GM04504 (cell line): ENCODE results near the gene ELOVL2.

Experiments
- DNase-seq: peaks from one replicate; pipeline ENCODE4 v3.0.0-alpha.2; 2012; ENCODE audit warnings: low read depth

ELOVL2 gene

DNA sequence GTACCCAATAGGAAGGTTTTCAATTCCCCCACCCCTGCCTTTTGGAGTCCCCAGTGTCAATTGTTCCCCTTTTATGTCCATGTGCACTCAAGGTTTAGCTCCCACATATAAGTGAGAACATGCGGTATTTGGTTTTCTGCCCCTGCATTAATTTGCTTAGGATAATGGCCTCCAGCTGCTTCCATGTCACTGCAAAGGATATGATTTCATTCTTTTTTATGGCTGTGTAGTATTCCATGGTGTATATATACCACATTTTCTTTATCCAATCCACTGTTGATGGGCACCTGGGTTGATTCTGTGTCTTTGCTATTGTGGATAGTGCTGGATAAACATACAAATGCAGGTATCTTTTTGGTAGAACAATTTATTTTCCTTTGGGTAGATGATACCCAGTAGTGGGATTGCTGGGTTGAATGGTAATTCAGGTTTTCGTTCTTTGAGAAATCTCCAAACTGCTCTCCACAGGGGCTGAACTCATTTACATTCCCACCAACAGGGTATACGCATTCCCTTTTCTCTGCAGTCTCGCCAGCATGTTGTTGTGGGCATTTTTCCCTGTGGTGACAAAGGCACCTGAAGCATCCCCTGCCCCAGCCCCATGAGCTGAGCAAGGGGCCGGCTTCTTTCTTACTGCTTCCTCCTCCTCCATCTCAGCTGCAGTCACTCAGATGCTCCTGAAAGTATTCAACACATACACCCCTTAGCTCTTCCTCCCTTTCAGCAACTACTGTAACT lies 66.7 kb downstream of the ELOVL2 start:
- DNase-seq: no peak

DNA sequence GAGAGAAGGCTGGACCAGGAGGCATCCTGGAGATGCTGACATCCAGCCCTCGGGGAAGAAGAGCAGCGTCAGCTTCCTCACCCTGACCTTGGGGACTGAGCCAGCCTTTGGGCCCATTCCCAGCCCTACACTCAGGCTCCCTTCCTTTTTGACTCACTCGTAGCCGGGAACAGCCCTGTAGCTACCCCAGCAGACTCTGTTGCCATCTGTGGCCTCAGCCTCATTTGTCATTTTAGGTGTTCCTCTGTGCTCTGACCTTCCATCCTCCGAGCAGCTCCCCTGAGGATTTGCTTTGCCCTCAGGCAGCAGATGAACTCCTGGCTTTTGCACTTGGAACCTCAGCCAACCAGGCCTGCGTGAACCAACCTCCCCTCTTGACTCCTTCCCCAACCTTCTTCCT lies 67.5 kb downstream of the ELOVL2 start:
- no peak for DNase-seq

DNA sequence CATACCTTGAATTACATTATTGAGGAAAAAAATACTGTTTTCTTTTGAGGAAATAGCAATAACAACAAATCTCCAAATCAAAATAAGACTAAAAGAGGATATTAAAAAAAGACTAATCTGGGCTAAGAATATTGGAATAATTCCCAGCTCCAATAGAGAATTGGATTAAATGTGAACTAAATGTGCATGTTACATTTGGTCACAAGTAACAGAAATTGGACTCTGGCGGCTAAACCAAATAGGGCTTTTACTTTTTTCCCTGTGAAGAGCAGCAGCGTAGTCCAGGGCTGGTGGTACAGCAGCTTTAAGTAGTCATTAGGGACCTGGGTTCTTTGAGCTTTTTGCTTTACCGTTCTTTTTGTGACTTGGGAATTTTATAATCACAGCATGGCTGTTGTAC lies 71.9 kb downstream of the ELOVL2 start:
- DNase-seq: no peak

DNA sequence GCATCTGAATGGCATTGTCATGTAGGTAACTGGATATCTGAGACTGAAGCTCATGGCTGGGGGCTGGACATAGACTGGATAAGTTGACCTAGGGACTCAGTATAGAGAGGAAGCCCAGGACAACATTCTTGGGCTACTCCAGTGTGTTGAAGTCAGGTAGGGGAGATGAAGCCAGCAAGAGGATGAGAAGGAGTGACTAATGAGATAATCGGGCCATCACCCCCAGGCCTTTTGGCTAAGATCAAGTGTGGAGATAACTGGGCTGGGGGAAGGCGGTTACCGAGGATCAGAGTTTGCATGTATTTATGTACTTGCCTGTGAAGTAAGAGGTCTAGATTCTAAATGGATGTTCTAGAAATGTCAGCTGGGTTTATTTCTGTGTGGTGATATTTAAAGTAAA lies 73.4 kb downstream of the ELOVL2 start:
- DNase-seq: no peak

DNA sequence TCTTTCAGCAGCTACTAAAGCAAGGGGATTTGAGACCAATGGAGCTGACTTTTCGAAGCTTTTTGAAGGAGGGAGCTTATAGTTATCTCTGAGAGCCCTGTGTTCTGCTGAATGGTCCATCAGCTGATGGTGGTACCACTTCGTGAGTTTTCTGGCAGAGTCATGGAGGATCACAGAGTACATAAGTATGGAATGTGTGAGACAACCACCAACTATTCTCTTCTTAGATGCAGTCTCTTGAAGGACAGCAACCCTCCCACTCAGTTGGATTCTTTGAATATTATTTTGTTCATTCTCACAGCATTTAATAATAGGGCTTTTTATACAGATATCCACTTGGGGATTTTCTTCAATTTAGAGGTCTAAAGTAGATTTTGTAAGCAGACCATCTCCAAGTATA lies 75.3 kb downstream of the ELOVL2 start:
- no peak for DNase-seq

DNA sequence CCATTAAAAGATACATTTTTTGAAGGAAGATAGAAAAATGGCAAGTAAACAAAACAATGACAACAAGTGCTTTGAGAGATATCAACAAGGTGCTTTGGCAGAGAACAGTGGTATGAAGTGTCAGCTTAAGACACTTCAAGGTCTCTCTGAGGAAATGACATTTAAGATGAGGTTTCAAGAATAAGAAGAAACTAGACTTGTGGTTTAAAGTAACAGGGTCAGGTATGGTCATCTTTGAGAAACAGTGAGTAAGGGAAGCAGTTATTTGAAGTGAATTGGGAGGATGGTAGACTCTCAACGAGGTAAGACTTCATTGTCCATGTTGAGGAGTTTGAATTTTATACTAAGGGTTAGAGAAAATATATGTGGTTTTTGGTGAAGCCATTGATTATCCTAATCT lies 79.4 kb downstream of the ELOVL2 start:
- DNase-seq: no peak

DNA sequence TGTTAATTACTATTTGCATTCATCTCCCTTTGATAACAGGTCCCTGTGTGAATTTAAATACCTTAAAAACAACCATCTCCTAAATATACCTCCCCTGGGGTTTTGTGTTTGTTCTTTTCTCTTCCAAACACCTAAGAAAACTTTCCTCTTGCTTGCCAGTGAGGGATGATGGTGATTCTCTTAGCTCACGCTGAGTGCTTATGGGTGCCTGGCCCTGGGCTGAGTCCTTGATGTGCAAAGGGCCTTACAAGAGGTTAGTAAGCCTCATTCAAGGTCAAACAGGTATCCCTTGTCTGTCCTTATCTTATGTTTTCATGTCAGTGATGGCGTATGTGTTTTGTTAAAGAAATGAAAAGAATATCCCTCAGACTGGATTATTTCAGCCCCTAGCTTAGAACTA lies 81.0 kb downstream of the ELOVL2 start:
- DNase-seq: no peak

DNA sequence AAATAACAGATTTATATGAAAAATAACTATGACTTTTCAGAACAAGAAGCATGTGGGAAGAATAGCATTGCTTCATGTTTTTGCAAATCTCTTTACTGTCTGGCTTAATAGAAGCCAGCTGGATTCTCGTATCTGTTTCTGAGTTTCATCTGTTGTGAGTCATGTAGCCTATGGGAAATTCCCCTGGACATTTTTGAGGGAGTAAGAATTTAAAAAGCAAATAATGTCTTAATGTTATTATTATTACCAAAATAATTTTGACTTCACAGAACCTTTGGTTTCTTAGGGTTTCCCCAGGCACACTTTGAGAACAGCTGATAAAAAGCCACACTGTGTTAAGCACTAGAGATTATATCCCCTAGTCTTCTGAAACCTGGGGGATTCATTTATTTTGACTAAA lies 81.4 kb downstream of the ELOVL2 start:
- DNase-seq: peak; percentile 28

DNA sequence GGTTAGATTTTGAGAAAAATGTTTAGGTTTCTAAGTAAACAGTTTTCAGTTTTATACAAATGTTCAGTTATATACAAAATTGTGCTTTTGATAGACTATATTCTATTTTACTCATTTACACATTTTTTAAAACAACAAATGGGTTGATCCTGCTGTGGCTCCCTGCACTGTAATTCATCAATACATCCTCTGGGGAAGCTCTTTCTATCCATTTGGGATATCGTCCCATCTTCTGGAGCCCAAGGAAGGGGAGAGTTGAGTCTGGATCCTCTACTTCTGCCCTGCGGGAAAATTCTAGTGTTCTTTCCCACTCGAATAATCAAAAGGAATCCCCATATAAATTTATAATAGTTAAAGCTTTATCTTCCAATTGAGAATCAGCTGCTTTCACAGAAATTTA lies 82.3 kb downstream of the ELOVL2 start:
- no peak for DNase-seq

DNA sequence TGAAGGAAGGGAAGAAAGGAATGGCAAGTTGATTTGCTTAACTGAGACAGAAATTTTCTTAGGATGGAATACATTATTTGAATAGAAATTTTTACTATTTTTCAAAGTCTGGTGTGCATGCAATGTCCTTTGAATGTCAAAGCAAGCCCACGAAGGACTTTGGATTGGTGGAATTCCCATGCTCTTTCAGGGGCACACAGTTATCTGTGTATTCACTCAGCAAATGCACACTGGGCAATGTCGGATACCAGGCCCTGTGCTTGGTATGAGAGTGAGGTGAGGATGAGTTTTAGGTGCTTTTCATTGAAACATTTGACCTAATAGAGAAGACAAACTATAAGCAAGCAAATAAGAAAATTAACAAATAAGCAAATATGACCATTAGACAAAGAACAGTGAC lies 83.9 kb downstream of the ELOVL2 start:
- DNase-seq: no peak

DNA sequence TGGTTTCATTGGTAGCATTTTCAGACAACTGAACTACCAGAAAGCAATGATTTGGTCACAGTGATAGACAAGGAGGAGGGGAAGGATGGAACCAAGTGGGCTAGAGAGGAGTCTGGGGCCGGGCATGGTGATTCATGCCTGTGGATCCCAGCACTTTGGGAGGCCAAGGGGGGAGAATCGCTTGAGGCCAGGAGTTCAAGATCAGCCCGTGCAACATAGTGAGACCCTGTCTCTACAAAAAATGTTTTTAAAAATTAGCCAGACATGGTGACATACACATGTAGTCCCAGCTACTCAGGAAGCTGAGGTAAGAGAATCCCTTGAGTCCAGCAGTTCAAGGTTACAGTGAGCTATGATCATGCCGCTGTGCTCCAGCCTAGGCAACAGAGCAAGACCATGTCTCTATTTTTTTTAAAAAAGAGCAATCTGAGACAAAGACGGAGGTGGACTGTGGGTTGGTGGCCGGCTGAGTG lies 86.7 kb downstream of the ELOVL2 start:
- no peak for DNase-seq

DNA sequence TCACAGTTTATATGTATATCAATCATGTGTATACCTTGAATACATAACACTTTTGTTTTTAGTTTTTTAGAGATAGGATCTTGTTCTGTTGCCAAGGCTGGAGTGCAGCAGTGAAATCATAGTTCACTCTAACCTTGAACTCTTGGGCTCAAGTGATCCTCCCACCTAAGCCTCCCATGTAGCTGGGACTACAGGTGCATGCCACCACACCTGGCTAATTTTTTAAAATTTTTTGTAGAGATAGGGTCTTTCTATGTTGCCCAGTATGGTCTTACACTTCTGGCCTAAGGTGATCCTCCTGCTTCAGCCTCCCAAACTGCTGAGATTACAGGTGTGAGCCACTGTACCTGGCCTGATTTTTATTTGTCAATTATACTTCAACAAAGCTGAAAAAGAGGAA lies 87.3 kb downstream of the ELOVL2 start:
- no peak for DNase-seq

DNA sequence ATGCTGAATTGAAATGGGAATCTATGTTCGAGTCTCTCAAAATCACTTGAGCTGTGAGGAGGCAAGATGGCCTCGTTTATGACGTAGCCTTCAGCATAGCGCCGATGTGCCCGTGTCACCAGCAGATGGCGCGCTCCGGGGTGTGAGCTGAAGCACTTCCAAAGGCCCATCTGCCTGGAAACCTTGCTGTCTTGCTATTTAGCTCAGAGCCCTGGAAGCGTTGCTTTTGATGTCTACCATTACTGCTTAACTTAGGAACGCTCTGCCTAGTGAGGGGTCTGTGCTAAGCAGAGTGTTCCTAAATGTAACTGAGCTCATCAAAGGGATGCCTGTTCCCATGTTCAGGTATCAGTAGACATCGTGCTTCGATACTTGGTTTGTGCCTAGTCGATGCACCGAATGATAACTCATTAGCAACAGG lies 89.5 kb downstream of the ELOVL2 start:
- peak; percentile 35 for DNase-seq

DNA sequence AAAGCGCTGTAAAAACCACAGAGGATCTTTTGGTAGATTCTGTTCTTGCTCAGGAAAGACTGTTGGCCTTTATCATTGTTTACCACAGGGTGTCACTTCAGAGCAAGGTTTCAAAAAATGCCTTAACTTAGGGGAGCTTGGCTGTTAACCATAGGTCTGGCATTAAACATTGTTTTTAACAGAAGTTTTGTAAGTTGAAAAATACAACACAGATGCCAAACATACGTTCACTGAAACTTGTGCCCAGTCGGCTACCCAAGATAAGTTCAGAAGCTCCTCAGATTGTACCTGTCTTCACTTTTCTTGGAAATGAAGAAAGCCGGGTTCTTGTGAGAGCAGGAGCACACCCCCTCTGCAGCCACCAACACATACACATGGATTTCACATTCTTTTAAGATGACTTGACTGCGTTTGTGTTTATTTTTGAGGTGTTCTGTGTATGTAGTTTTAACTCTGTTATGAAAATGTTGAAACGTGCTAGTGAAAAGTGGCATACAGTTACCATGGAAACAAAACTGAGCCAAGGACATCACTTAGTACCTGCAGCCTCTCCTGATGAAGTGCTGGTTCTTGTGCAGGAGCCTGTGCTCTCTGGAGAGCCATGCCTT lies 92.3 kb downstream of the ELOVL2 start:
- DNase-seq: peak; percentile 16

DNA sequence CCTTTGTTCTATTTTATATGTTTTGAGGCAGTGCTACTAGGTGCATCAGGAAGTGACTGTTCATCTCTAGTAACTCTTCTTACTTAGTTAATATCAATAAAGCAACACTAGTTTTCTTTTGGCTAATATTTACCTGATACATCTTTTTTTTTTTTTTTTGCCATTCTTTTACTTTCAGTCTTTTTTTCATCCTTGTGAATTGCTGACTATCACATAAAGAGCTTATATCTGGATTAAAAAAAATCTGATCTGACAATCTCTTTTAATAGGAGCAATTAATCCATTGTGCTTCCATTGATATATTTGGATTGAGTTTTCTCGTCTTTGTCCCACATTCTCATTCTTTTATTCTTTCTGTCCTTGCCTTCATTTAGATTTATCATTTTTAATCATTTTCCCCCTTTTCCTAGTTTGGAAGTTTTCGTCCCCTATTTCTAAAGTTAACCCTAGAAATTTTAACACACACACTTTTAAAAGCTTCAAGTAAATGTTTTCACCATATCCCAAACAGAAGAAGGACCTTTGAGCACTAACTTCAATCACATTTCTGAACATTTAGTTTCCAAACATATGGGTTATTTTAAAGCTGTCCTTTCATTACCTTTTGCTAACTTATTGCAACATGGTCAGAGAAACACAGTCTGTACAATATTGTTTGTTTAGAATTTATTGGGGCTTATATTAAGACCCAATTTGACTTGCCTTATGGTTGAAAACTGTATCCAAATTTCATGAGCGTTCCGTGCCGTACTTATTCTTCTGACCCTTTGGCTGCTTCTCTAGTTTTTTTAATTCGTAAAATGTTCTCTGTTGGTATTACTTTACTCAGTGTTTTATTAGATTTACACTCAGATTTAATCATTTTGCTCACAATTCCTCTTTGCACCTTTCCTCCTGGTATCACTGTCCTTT lies 94.3 kb downstream of the ELOVL2 start:
- no peak for DNase-seq

DNA sequence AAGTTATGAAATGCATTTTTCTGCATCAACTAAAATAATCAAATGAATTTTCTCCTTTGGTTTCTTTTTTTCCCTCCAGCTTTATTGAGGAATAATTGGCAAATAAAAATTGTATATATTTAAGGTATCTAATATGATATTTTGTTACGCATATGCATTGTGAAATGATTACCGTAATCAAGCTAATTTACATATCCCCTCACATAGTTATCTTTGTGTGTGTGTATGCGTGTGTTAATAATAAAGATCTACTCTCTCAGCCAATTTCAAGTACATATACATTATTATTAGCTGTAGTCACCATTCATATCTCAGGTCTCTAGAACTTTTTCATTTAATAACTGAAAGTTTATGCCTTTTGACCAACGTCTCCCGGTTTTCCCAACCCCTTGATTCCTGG lies 96.1 kb downstream of the ELOVL2 start:
- DNase-seq: no peak

DNA sequence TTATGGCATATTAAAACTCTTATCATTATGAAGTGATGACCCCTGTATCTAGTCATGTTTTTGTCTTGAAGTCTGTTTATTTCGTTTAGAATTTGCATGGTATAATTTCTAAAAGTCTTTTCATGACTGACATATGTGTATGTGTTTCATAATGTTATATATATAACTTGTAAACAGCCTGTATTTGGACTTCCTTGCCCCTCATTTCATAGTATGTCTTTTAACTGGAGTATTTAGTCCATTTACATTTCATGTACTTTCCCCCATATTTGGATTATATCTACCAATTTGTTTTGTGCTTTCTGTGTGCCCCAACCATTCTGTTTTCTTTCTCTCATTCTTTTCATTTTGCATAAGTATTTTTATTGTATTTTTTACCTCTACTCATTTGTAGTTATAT lies 98.3 kb downstream of the ELOVL2 start:
- no peak for DNase-seq

DNA sequence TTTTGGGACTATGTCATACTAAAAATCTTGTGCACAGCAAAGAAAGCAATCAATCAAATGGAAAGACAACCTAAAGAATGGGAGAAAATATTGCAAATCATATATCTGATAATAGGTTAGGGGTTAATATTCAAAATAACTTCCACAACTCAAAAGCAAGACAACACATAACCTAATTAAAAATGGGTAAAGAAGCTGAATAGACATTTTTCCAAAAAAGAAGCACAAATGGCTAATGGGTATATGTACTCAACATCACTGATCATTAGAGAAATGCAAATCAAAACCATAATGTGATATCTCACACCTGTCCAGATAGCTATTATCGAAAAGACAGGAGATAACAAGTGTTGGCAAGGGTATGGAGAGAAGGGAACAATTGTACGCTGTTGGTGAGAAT lies 104.3 kb downstream of the ELOVL2 start:
- no peak for DNase-seq

DNA sequence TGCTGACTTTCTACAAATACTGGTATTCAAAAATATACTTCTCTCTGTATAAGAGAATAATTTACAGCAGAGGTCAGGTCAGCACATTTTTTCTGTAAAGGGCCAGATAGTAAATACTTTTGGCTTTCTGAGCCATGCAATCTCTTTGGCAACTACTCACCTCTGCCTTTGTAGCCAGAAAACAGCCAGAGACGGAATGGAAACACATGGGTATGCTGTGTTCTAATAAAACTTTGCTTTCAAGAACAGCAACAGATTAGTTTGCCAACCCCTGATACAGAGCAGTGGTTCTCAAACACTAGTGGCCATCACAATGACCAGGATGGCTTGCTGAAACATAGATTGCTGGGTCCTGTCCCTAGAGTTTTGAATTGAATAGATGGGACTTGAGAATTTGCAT lies 111.0 kb downstream of the ELOVL2 start:
- no peak for DNase-seq
